HG02678 (cell line): ENCODE measurements around the gene ALDH4A1.
"Not testable (repeated sequence)": the region's sequence is repeated elsewhere in the genome, so short reads cannot be mapped to it uniquely, and the experiment has no call there.

Experiments
- ATAC-seq: cut with Tn5 transposase; IDR thresholded peaks from one replicate; pipeline ENCODE4 v1.9.1; 2021; ENCODE audit warnings: mild to moderate bottlenecking, moderate library complexity; ENCODE audit not compliant: unreplicated experiment

ALDH4A1 gene

GRCh38 chr1:18859560-18859959 lies 42.8 kb downstream of the ALDH4A1 start, which contains the start of gene TAS1R2:
Gene TAS1R2 (minus strand): TSS chr1:18859660. CDS start chr1:18859660, 0 bp downstream.
- no peak for ATAC-seq

GRCh38 chr1:18858070-18858688 lies 44.2 kb downstream of the ALDH4A1 start:
- ATAC-seq: no peak

- no peak for ATAC-seq
These were observed 45.9 kb downstream of the ALDH4A1 start for GRCh38 chr1:18856435-18856834.

- ATAC-seq: no peak
These were observed 46.8 kb downstream of the ALDH4A1 start for GRCh38 chr1:18855573-18855972.

GRCh38 chr1:18854331-18855025 lies 47.9 kb downstream of the ALDH4A1 start:
- ATAC-seq: no peak

- ATAC-seq: no peak
These were observed 49.9 kb downstream of the ALDH4A1 start for GRCh38 chr1:18852501-18852900.

GRCh38 chr1:18849261-18849711 lies 53.1 kb downstream of the ALDH4A1 start:
- ATAC-seq: no peak

- ATAC-seq: not testable (repeated sequence)
These were observed 54.6 kb downstream of the ALDH4A1 start for GRCh38 chr1:18847723-18848122.

GRCh38 chr1:18840145-18840544 lies 62.2 kb downstream of the ALDH4A1 start:
- ATAC-seq: no peak

GRCh38 chr1:18836654-18837053 lies 65.7 kb downstream of the ALDH4A1 start:
- no peak for ATAC-seq

- ATAC-seq: not testable (repeated sequence)
These were observed 70.0 kb downstream of the ALDH4A1 start for GRCh38 chr1:18832319-18832718.

GRCh38 chr1:18831656-18832055 lies 70.7 kb downstream of the ALDH4A1 start:
- ATAC-seq: no peak

GRCh38 chr1:18830596-18830995 lies 71.8 kb downstream of the ALDH4A1 start:
- no peak for ATAC-seq

GRCh38 chr1:18829671-18830070 lies 72.7 kb downstream of the ALDH4A1 start:
- no peak for ATAC-seq

GRCh38 chr1:18828224-18828623 lies 74.1 kb downstream of the ALDH4A1 start:
- ATAC-seq: no peak

GRCh38 chr1:18823438-18823837 lies 78.9 kb downstream of the ALDH4A1 start:
- ATAC-seq: no peak
